SU-DHL-6 (cell line): ENCODE measurements around the gene OTUD5.

ENCODE experiments used
- H2AFZ ChIP-seq: fragments of 200-600 bp; sonication (generic); 2 replicates; pipeline ENCODE4 v1.6.1; 2014; ENCODE audit warnings: low read depth, mild to moderate bottlenecking, moderate library complexity, mixed read lengths, antibody characterized with exemption, low read length; ENCODE audit not compliant: severe bottlenecking
- H3F3A ChIP-seq: fragments of 200-600 bp; shearing (Covaris generic); 2 replicates; pipeline ENCODE4 v1.6.0; 2016; ENCODE audit warnings: antibody characterized with exemption, mild to moderate bottlenecking; ENCODE audit not compliant: insufficient read depth
- H3K27ac ChIP-seq: fragments of 200-600 bp; sonication (generic); 2 replicates; pipeline ENCODE4 v1.5.1; 2016; ENCODE audit warnings: low read depth, mild to moderate bottlenecking, low read length, moderate library complexity, mixed read lengths
- H3K27me3 ChIP-seq: fragments of 200-600 bp; sonication (generic), shearing (Covaris generic); 2 replicates; pipeline ENCODE4 v1.6.0; 2014; ENCODE audit warnings: mild to moderate bottlenecking, low read length
- H3K36me3 ChIP-seq: fragments of 200-600 bp; sonication (generic); 2 replicates; pipeline ENCODE4 v1.6.1; 2014; ENCODE audit warnings: mild to moderate bottlenecking, low read length, mixed read lengths
- H3K4me2 ChIP-seq: fragments of 300-600, 200-600 bp; shearing (Covaris generic), sonication (generic); 2 replicates; pipeline ENCODE4 v1.6.0; 2014; ENCODE audit warnings: low read length, low read depth, mild to moderate bottlenecking; ENCODE audit not compliant: poor library complexity, severe bottlenecking
- H3K4me3 ChIP-seq: fragments of 200-600 bp; sonication (generic); 2 replicates; pipeline ENCODE4 v1.5.1; 2014; ENCODE audit warnings: antibody characterized with exemption, low read length, mild to moderate bottlenecking, mixed read lengths; ENCODE audit not compliant: insufficient read depth, poor library complexity, severe bottlenecking
- H3K79me2 ChIP-seq: fragments of 200-600 bp; sonication (generic); 2 replicates; pipeline ENCODE4 v1.6.1; 2014; ENCODE audit warnings: mild to moderate bottlenecking, low read length, moderate library complexity; ENCODE audit not compliant: insufficient read depth
- H3K9ac ChIP-seq: fragments of 200-600 bp; sonication (generic); 2 replicates; pipeline ENCODE4 v1.7.0; 2014; ENCODE audit warnings: mild to moderate bottlenecking, low read length
- H3K9me2 ChIP-seq: fragments of 200-600 bp; sonication (generic); replicated peaks from 2 replicates; pipeline ENCODE4 v1.6.1; 2014; ENCODE audit warnings: low read length; ENCODE audit not compliant: insufficient read depth
- H3K9me3 ChIP-seq: fragments of 200-600 bp; sonication (generic); 2 replicates; pipeline ENCODE4 v1.6.1; 2014; ENCODE audit warnings: low read length, mixed read lengths; ENCODE audit not compliant: insufficient read depth
- H4K20me1 ChIP-seq: fragments of 200-600 bp; sonication (generic); 2 replicates; pipeline ENCODE4 v1.6.1; 2014; ENCODE audit warnings: low read depth, mild to moderate bottlenecking, antibody characterized with exemption, low read length, moderate library complexity, mixed read lengths
- EZH2phosphoT487 ChIP-seq: fragments of 200-600 bp; sonication (generic), shearing (Covaris generic); conservative IDR thresholded peaks from 2 replicates; pipeline ENCODE4 v1.6.1; 2018; ENCODE audit warnings: mild to moderate bottlenecking, antibody characterized with exemption, low read length, moderate library complexity, mixed read lengths
- TF ChIP-seq, protein P1 (sequence below): fragments of 200-600 bp; sonication (generic); IDR thresholded peaks from one replicate; pipeline ENCODE4 v1.5.1; 2017; ENCODE audit warnings: antibody characterized with exemption, mild to moderate bottlenecking, low read length, moderate library complexity; ENCODE audit not compliant: insufficient read depth, poor library complexity, severe bottlenecking

Gene OTUD5

DNA sequence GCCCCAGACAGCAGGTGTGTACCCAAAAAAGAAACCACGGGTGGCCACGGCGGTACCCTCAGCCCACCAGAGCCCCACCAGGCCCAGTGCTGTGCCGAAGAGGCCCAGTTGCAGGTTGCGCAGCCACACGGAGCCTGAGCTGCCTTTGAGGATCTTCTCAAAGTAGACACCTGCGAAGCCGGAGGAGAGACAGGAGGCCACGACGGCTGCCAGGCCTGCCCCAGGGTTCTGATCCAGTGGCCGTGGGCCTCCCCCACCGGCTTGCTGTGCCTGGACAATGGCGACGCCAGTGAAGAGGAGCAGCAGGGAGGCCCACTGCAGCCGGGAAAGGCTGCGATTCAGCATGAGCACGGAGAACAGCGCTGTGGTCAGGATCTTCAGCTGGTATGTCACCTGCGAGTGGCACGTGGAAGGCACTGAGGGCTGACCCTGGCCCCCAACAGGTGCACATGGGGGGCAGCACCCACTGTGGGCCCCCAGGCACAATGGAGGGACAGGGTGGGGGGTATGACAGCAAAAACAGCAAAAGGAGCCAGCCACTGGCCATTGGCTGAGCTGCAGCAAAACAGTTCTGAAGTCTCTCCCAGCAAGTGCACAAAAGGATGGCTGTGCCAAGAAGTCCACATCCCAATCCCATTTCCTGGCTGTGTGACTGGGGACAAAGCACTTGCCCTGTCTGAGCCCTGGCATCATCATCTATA, 52.2 kb downstream of the OTUD5 start:
- no peaks in the 10 kb centered on the region for H3K36me3 ChIP-seq
- no peaks in the 10 kb centered on the region for H3K27me3 ChIP-seq
- H3K9ac ChIP-seq: no peak overlapping the region
- no peaks in the 10 kb centered on the region for H3K9me2 ChIP-seq
- no peak overlapping the region for H3K27ac ChIP-seq
- no peaks in the 10 kb centered on the region for H4K20me1 ChIP-seq
- no peak overlapping the region for H2AFZ ChIP-seq
- no peak for TF ChIP-seq EZH2phosphoT487
- TF ChIP-seq, protein P1, sequence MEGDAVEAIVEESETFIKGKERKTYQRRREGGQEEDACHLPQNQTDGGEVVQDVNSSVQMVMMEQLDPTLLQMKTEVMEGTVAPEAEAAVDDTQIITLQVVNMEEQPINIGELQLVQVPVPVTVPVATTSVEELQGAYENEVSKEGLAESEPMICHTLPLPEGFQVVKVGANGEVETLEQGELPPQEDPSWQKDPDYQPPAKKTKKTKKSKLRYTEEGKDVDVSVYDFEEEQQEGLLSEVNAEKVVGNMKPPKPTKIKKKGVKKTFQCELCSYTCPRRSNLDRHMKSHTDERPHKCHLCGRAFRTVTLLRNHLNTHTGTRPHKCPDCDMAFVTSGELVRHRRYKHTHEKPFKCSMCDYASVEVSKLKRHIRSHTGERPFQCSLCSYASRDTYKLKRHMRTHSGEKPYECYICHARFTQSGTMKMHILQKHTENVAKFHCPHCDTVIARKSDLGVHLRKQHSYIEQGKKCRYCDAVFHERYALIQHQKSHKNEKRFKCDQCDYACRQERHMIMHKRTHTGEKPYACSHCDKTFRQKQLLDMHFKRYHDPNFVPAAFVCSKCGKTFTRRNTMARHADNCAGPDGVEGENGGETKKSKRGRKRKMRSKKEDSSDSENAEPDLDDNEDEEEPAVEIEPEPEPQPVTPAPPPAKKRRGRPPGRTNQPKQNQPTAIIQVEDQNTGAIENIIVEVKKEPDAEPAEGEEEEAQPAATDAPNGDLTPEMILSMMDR: no peak
- H3F3A ChIP-seq: no peaks in the 10 kb centered on the region; the same call in 1 of the 2 replicates
- peaks cover 7% of the 10 kb centered on the region for H3K79me2 ChIP-seq
- no peak overlapping the region for H3K4me2 ChIP-seq
- no peaks in the 10 kb centered on the region for H3K9me3 ChIP-seq
- no peak overlapping the region for H3K4me3 ChIP-seq

DNA sequence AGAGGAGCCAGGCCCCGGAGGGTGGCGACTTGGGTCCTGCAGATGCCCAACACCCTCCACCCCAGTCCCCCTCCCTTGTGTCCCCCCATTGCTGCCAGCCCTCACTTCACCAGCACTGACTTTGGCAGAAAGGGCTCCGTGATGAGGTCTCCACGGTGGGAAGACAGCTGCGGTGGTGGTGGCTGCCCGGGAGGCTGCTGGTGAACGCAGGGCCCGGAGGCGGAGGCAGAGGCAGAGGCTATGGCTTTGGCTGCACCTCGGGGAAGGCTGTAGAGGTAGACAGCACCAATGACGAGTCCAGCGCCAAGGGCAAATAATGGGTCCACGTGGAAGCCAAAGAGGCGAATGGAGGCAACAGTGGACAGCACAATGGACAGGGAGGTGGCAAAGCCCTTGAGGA, 52.8 kb downstream of the OTUD5 start:
- 0 out of 2 replicates have a peak, but pooled peaks cover 1% of the 10 kb centered on the region for H3K79me2 ChIP-seq
- H3K36me3 ChIP-seq: no peaks in the 10 kb centered on the region
- H3K9me2 ChIP-seq: no peaks in the 10 kb centered on the region
- H3K4me2 ChIP-seq: no peak overlapping the region
- TF ChIP-seq, protein P1: no peak
- TF ChIP-seq EZH2phosphoT487: no peak
- no peaks in the 10 kb centered on the region for H3K9me3 ChIP-seq
- H3K27ac ChIP-seq: no peak overlapping the region
- H3K27me3 ChIP-seq: no peaks in the 10 kb centered on the region
- no peaks in the 10 kb centered on the region; the same call in 1 of the 2 replicates for H3F3A ChIP-seq
- H4K20me1 ChIP-seq: no peaks in the 10 kb centered on the region
- no peak overlapping the region for H3K9ac ChIP-seq
- H2AFZ ChIP-seq: no peak overlapping the region
- no peak overlapping the region for H3K4me3 ChIP-seq

DNA sequence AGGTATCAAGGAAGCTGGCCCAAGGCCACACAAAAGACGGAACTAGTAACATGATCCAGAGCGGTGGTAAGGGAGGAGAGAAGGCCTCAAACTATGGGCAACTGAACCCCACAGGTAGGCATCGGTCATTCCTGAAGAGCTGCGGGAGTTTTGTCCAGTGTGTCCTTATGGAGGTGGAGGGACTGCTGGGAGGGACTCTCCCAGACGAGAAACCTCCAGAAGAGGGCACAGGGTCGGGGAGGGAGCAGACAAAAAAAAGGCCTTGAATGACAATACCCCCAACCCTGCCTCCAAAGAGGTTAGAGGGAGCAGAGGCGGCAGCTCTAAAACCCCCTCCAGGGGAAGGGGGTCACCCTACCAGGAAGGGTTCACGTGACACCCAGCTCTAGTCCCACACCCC, 53.2 kb downstream of the OTUD5 start:
- Histone ChIP-seq H3F3A (no peaks in the 10 kb centered on the region; the same call in 1 of the 2 replicates), H2AFZ (no peak overlapping the region), H3K9me3 (no peaks in the 10 kb centered on the region), H4K20me1 (no peaks in the 10 kb centered on the region), H3K9me2 (no peaks in the 10 kb centered on the region), H3K4me3 (no peak overlapping the region), H3K36me3 (no peaks in the 10 kb centered on the region), H3K27me3 (no peaks in the 10 kb centered on the region), H3K9ac (no peak overlapping the region), H3K79me2 (peaks cover 4% of the 10 kb centered on the region), H3K4me2 (no peak overlapping the region), H3K27ac (no peak overlapping the region)
- TF ChIP-seq, protein P1: no peak
- no peak for TF ChIP-seq EZH2phosphoT487
